Mesothelial cell of epicardium (in vitro differentiated cells): ENCODE measurements around the gene IFNA14. TPM values are rescaled to one million over a fixed set of nuclear protein-coding genes. Genes with fewer than 3 reads are reported as not detected.

ENCODE experiments used
- DNase-seq, 2 experiments: peaks; one replicate each; pipeline ENCODE4 v3.0.0; 2021; ENCODE audit warnings: low spot score in 2 of 2; ENCODE audit not compliant: unreplicated experiment in 2 of 2
- H3K27ac Mint-ChIP-seq: 2 replicates; pipeline ENCODE4 v1.8.0; 2021; ENCODE audit warnings: mixed read lengths
- H3K27me3 Mint-ChIP-seq: 2 replicates; pipeline ENCODE4 v1.8.0; 2021; ENCODE audit warnings: low read depth, mixed read lengths
- H3K36me3 Mint-ChIP-seq: 2 replicates; pipeline ENCODE4 v1.8.0; 2021; ENCODE audit warnings: mixed read lengths
- H3K4me1 Mint-ChIP-seq: 2 replicates; pipeline ENCODE4 v1.8.0; 2021; ENCODE audit warnings: mixed read lengths
- H3K4me3 Mint-ChIP-seq: 2 replicates; pipeline ENCODE4 v1.8.0; 2021; ENCODE audit warnings: mild to moderate bottlenecking, moderate library complexity, mixed read lengths
- H3K9me3 Mint-ChIP-seq: 2 replicates; pipeline ENCODE4 v1.8.0; 2021; ENCODE audit warnings: mixed read lengths
- total RNA-seq: library from RNA; stranded (reverse); gene quantifications from 3 replicates; pipeline ENCODE4 v1.2.1, GENCODE V29; 2021
- TF ChIP-seq, protein P1 (sequence below): fragments of 200-600 bp; sonication (generic); IDR thresholded peaks from one replicate; pipeline ENCODE4 v1.5.0; 2021; ENCODE audit warnings: antibody characterized with exemption; ENCODE audit not compliant: unreplicated experiment

IFNA14 gene
- not detected in 3 replicates for total RNA-seq

DNA sequence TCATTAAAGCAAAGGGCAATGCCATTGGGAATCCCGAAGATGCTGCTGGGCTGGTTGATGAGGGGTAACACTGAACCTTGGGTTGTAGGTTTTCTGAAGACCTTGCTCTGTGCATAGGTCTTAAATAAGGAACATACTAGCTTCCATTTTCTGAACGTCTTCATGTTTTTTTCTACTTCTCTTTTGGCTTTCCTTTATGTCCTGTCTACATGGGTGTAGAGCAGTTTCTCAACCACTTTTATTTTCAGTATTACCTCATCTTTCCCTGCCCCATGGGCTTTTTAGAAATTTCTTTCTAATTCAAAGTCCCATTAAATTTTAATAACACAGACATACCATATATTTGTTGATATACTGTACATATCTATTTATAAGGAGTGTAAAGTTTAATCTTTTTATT is at the start of gene IFNA14:
IFNA14 (minus strand) TSS at position 95 of the 400 bp plus-strand sequence; CDS start at position 25, 70 bp downstream.
- H3K9me3 Mint-ChIP-seq = no peaks in the 10 kb centered on the region
- peaks cover 44% of the 10 kb centered on the region for H3K27me3 Mint-ChIP-seq
- peaks cover 1% of the 10 kb centered on the region for H3K4me1 Mint-ChIP-seq
- TF ChIP-seq, protein P1, sequence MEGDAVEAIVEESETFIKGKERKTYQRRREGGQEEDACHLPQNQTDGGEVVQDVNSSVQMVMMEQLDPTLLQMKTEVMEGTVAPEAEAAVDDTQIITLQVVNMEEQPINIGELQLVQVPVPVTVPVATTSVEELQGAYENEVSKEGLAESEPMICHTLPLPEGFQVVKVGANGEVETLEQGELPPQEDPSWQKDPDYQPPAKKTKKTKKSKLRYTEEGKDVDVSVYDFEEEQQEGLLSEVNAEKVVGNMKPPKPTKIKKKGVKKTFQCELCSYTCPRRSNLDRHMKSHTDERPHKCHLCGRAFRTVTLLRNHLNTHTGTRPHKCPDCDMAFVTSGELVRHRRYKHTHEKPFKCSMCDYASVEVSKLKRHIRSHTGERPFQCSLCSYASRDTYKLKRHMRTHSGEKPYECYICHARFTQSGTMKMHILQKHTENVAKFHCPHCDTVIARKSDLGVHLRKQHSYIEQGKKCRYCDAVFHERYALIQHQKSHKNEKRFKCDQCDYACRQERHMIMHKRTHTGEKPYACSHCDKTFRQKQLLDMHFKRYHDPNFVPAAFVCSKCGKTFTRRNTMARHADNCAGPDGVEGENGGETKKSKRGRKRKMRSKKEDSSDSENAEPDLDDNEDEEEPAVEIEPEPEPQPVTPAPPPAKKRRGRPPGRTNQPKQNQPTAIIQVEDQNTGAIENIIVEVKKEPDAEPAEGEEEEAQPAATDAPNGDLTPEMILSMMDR = no peak
- DNase-seq = no peak
- H3K36me3 Mint-ChIP-seq = no peaks in the 10 kb centered on the region
- no peak within 1 kb of the TSS for H3K27ac Mint-ChIP-seq
- H3K4me3 Mint-ChIP-seq = no peak within 1 kb of the TSS

DNA sequence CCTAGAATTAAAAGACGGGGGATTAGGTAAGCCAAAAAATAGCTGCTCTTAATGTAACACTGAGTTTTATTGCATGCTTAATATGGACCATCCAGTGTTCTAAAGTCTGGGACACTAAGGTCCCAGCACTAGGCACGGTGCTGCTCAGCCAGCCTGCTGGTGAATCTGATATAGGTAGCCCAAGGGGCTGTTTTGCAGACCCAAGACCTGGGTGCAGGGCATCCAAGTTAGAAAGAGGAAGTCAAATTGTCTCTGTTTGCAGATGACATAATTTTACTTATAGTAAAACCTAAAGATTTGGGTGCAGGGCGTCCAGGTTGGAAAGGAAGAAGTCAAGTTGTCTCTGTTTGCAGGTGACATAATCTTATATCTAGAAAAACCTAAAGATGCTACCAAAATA is 47.5 kb upstream of the IFNA14 start:
- H3K27ac Mint-ChIP-seq = no peak overlapping the region
- no peaks in the 10 kb centered on the region for H3K4me1 Mint-ChIP-seq
- peaks cover 12% of the 10 kb centered on the region for H3K9me3 Mint-ChIP-seq
- TF ChIP-seq, protein P1 = no peak
- DNase-seq = no peak
- H3K36me3 Mint-ChIP-seq = no peaks in the 10 kb centered on the region
- no peak overlapping the region for H3K4me3 Mint-ChIP-seq
- H3K27me3 Mint-ChIP-seq = peaks cover 36% of the 10 kb centered on the region

DNA sequence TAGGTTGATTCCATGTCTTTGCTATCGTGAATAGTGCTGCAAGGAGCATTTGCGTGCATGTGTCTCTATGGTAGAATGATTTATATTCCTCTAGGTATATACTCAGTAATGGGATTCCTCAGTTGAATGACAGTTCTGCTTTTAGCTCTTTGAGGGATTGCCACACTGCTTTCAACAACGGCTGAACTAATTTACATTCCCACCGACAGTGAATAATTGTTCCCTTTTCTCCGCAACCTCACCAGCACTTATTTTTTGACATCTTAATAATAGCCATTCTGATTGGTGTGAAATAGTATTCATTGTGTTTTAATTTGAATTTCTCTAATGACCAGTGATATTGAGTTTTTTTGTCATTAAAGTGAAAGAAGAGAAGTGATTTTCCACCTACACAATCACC is 46.9 kb upstream of the IFNA14 start:
- H3K4me3 Mint-ChIP-seq = no peak overlapping the region
- peaks cover 37% of the 10 kb centered on the region for H3K27me3 Mint-ChIP-seq
- no peak for DNase-seq
- no peak overlapping the region for H3K27ac Mint-ChIP-seq
- H3K36me3 Mint-ChIP-seq = no peaks in the 10 kb centered on the region
- no peaks in the 10 kb centered on the region for H3K4me1 Mint-ChIP-seq
- peaks cover 12% of the 10 kb centered on the region for H3K9me3 Mint-ChIP-seq
- TF ChIP-seq, protein P1 = no peak

DNA sequence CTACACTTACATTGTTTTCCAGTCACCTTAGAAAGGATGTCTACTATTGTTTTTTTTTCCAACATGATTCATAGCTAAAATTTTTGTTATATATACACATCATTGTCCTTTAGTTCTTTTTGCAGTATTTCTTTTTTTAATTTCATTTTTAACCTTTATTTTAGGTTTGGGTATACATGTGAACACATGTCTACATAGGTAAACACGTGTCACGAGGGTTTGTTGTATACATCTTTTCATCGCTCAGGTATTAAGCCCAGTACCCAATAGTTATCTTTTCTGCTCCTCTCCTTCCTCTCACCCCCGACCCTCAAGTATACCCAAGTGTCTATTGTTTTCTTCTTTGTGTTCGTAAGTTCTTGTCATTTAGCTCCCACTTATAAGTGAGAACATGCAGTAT is 46.3 kb upstream of the IFNA14 start:
- peaks cover 40% of the 10 kb centered on the region for H3K27me3 Mint-ChIP-seq
- H3K4me1 Mint-ChIP-seq = no peaks in the 10 kb centered on the region
- no peaks in the 10 kb centered on the region for H3K36me3 Mint-ChIP-seq
- DNase-seq = no peak
- H3K4me3 Mint-ChIP-seq = no peak overlapping the region
- no peak overlapping the region for H3K27ac Mint-ChIP-seq
- TF ChIP-seq, protein P1 = no peak
- H3K9me3 Mint-ChIP-seq = peaks cover 12% of the 10 kb centered on the region

DNA sequence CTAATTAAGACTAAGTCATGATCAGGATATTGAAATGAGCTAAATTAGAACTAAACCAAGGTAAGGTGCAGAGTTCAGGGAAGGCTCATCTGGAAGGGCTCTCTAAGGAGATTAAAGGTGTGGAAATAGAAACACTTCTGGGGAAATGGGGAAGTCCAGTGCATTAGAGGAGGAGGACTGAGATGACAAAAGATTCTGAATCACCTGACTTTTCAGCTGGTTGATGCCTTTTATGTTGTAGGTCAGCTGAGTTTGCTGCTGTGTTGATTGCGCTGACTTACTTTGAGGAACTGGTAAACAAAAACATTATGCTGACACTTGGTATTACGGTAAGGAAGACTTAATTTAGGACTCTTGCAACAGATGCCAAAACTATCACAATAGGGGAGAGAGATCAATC is 41.5 kb upstream of the IFNA14 start:
- TF ChIP-seq, protein P1 = no peak
- no peaks in the 10 kb centered on the region for H3K4me1 Mint-ChIP-seq
- peaks cover 50% of the 10 kb centered on the region for H3K27me3 Mint-ChIP-seq
- no peak overlapping the region for H3K27ac Mint-ChIP-seq
- no peaks in the 10 kb centered on the region for H3K36me3 Mint-ChIP-seq
- DNase-seq = no peak
- H3K4me3 Mint-ChIP-seq = no peak overlapping the region
- peaks cover 3% of the 10 kb centered on the region for H3K9me3 Mint-ChIP-seq

DNA sequence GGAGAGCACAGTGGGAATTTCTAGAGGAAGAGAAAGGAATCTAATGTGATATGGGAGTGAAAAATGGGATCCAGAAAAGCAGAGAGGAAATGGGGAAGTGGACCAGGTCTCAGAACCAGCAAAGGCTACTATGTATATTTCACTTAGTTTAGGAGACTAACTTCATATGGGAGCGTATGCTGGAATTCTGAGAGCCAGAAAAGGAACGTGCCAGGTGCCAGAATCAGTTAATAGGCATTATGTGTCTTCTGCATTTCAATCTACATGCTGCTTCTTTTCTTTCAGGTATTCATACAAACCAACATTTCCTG is 28.5 kb upstream of the IFNA14 start:
- Mint-ChIP-seq H3K4me1 (peaks cover 2% of the 10 kb centered on the region), H3K27me3 (peaks cover 66% of the 10 kb centered on the region), H3K36me3 (no peaks in the 10 kb centered on the region), H3K4me3 (no peak overlapping the region), H3K27ac (no peak overlapping the region), H3K9me3 (peaks cover 13% of the 10 kb centered on the region)
- TF ChIP-seq, protein P1 = no peak
- no peak for DNase-seq
